ENCODE measurements around the gene SF3A1. TPM values are rescaled to one million over a fixed set of nuclear protein-coding genes. Genes with fewer than 3 reads are reported as not detected.
"Not testable (repeated sequence)": the region's sequence is repeated elsewhere in the genome, so short reads cannot be mapped to it uniquely, and the experiment has no call there.

Gene SF3A1, protein sequence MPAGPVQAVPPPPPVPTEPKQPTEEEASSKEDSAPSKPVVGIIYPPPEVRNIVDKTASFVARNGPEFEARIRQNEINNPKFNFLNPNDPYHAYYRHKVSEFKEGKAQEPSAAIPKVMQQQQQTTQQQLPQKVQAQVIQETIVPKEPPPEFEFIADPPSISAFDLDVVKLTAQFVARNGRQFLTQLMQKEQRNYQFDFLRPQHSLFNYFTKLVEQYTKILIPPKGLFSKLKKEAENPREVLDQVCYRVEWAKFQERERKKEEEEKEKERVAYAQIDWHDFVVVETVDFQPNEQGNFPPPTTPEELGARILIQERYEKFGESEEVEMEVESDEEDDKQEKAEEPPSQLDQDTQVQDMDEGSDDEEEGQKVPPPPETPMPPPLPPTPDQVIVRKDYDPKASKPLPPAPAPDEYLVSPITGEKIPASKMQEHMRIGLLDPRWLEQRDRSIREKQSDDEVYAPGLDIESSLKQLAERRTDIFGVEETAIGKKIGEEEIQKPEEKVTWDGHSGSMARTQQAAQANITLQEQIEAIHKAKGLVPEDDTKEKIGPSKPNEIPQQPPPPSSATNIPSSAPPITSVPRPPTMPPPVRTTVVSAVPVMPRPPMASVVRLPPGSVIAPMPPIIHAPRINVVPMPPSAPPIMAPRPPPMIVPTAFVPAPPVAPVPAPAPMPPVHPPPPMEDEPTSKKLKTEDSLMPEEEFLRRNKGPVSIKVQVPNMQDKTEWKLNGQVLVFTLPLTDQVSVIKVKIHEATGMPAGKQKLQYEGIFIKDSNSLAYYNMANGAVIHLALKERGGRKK
- 10 to 100 TPM; 17.6 to 94.1 (median 27.2) TPM for polyA plus RNA-seq
- long read RNA-seq, donor 1, full-length matches to known transcripts, result 19 of 72 reads
- long read RNA-seq, donor 1, partial matches to known transcripts, result 53 of 72 reads
- long read RNA-seq, donor 1, other reads (novel, unspliced or antisense), result 0 of 72 reads
- long read RNA-seq, donor 2, full-length matches to known transcripts, result 4 of 9 reads
- long read RNA-seq, donor 2, partial matches to known transcripts, result 5 of 9 reads
- long read RNA-seq, donor 2, other reads (novel, unspliced or antisense), result 0 of 9 reads
- long read RNA-seq, donor 3, transcript SF3A1-205 (3 exons, 583 nt), result major isoform, 8 of 60 reads
- long read RNA-seq, donor 3, partial matches to known transcripts, result 48 of 60 reads
- long read RNA-seq, donor 3, other reads (novel, unspliced or antisense), result 0 of 60 reads
- long read RNA-seq, donor 4, result 0 reads
- long read RNA-seq, donor 5, partial matches to known transcripts, result 0 of 1 reads
- long read RNA-seq, donor 5, other reads (novel, unspliced or antisense), result 0 of 1 reads
- long read RNA-seq, donor 6, full-length matches to known transcripts, result 10 of 22 reads
- long read RNA-seq, donor 6, partial matches to known transcripts, result 12 of 22 reads
- long read RNA-seq, donor 6, other reads (novel, unspliced or antisense), result 0 of 22 reads
- long read RNA-seq, donor 7, full-length matches to known transcripts, result 28 of 52 reads
- long read RNA-seq, donor 7, partial matches to known transcripts, result 18 of 52 reads
- long read RNA-seq, donor 7, other reads (novel, unspliced or antisense), result 6 of 52 reads
- long read RNA-seq, donor 8, full-length matches to known transcripts, result 2 of 2 reads
- long read RNA-seq, donor 8, partial matches to known transcripts, result 0 of 2 reads
- long read RNA-seq, donor 8, other reads (novel, unspliced or antisense), result 0 of 2 reads
- long read RNA-seq, donor 9, partial matches to known transcripts, result 0 of 4 reads
- long read RNA-seq, donor 9, other reads (novel, unspliced or antisense), result 0 of 4 reads
- long read RNA-seq, donor 10, full-length matches to known transcripts, result 11 of 40 reads
- long read RNA-seq, donor 10, partial matches to known transcripts, result 29 of 40 reads
- long read RNA-seq, donor 10, other reads (novel, unspliced or antisense), result 0 of 40 reads

- WGBS, 3 donors, result 0 to 1% (median 0%) methylated on average over 43 to 91 of the region's 91 CpGs
- H3K27ac ChIP-seq (ENCODE audit: low read depth in 1 of 3, low read length in 2 of 3), result peak within 1 kb of the TSS; percentile 81 to 98 (median 93)
- no peaks in the 10 kb centered on the region for H3K27me3 ChIP-seq (ENCODE audit: control insufficient read depth in 3 of 3, insufficient read depth in 3 of 3, low read length in 3 of 3)
These were observed at the start of gene SF3A1, which contains the start of gene CCDC157 for GRCh38 chr22:30356449-30357235. Gene SF3A1 (minus strand): TSS chr22:30356894. CDS start chr22:30356792, 102 bp downstream. Gene CCDC157 (plus strand): TSS chr22:30357007. CDS start chr22:30366001, 8,994 bp downstream.

GRCh38 chr22:30406400-30406799 lies 49.7 kb upstream of the SF3A1 start:
- FAIRE-seq (no peak), DNase-seq (no peak)
- no peaks in the 10 kb centered on the region for H3K27me3 ChIP-seq (ENCODE audit: control insufficient read depth in 3 of 3, insufficient read depth in 3 of 3, low read length in 3 of 3)
- H3K4me1 ChIP-seq (ENCODE audit: control insufficient read depth in 3 of 3, insufficient read depth in 2 of 3, low read depth in 1 of 3, low read length in 2 of 3), result peaks cover 0 to 15% (median 8%) of the 10 kb centered on the region in 3 donors
- H3K36me3 ChIP-seq (ENCODE audit: control insufficient read depth in 3 of 3, insufficient read depth in 2 of 3, low read depth in 1 of 3, low read length in 3 of 3), result peaks cover 4 to 85% (median 12%) of the 10 kb centered on the region in 3 donors
- no peaks in the 10 kb centered on the region for H3K9me3 ChIP-seq (ENCODE audit: control insufficient read depth in 2 of 2, insufficient read depth in 1 of 2, low read depth in 1 of 2, low read length in 1 of 2)
- 84 to 93% (median 87%) methylated on average over 6 of the region's 6 CpGs for WGBS, 3 donors
- H3K4me3 ChIP-seq (ENCODE audit: low read depth in 1 of 3, low read length in 3 of 3), result no peak overlapping the region
- H3K27ac ChIP-seq (ENCODE audit: low read depth in 1 of 3, low read length in 2 of 3), result no peak overlapping the region

More at GRCh38 chr22:30356449-30357235, at the start of gene SF3A1, which contains the start of gene CCDC157:
- Histone ChIP-seq H3K4me3 (ENCODE audit: low read depth in 1 of 3, low read length in 3 of 3) (peak within 1 kb of the TSS; percentile 56 to 99 (median 61)), H3K9me3 (ENCODE audit: control insufficient read depth in 2 of 2, insufficient read depth in 1 of 2, low read depth in 1 of 2, low read length in 1 of 2) (no peaks in the 10 kb centered on the region), H3K4me1 (ENCODE audit: control insufficient read depth in 3 of 3, insufficient read depth in 2 of 3, low read depth in 1 of 3, low read length in 2 of 3) (peaks cover 3 to 34% (median 10%) of the 10 kb centered on the region in 3 donors), H3K36me3 (ENCODE audit: control insufficient read depth in 3 of 3, insufficient read depth in 2 of 3, low read depth in 1 of 3, low read length in 3 of 3) (peaks cover 5 to 25% (median 12%) of the 10 kb centered on the region in 3 donors)
- DNase-seq (peak; percentile 89 to 98), FAIRE-seq (no peak)

DNA sequence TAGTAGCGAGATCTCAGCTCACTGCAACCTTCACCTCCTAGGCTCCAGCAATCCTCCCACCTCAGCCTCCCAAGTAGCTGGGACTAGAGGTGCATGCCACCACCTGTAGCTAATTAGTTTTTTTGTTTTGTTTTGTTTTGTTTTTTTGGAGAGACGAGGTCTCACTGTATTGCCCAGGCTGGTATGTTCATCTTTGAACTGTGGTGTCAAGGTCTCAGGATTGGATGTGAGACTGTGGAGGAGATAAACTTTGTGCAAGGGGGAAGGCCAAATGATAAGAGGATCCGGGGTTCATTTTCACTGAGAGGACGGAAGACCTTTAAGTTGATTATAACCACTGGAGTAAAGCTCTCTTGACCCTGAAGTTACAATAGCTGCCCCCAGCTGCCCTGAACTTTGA lies 49.0 kb upstream of the SF3A1 start:
- Histone ChIP-seq H3K36me3 (ENCODE audit: control insufficient read depth in 3 of 3, insufficient read depth in 2 of 3, low read depth in 1 of 3, low read length in 3 of 3) (peaks cover 4 to 79% (median 11%) of the 10 kb centered on the region in 3 donors), H3K9me3 (ENCODE audit: control insufficient read depth in 2 of 2, insufficient read depth in 1 of 2, low read depth in 1 of 2, low read length in 1 of 2) (no peaks in the 10 kb centered on the region), H3K4me1 (ENCODE audit: control insufficient read depth in 3 of 3, insufficient read depth in 2 of 3, low read depth in 1 of 3, low read length in 2 of 3) (peaks cover 0 to 15% (median 8%) of the 10 kb centered on the region in 3 donors), H3K27me3 (ENCODE audit: control insufficient read depth in 3 of 3, insufficient read depth in 3 of 3, low read length in 3 of 3) (no peaks in the 10 kb centered on the region), H3K27ac (ENCODE audit: low read depth in 1 of 3, low read length in 2 of 3) (no peak overlapping the region), H3K4me3 (ENCODE audit: low read depth in 1 of 3, low read length in 3 of 3) (no peak overlapping the region)
- WGBS, 3 donors, result 44 to 54% (median 49%) methylated on average over 4 of the region's 4 CpGs
- FAIRE-seq, result no peak
- DNase-seq, result peak in 1 of 2 donors; percentile 48

- H3K27ac ChIP-seq (ENCODE audit: low read depth in 1 of 3, low read length in 2 of 3), result peak overlapping the region in 1 of 3 donors; percentile 23
- H3K4me1 ChIP-seq (ENCODE audit: control insufficient read depth in 3 of 3, insufficient read depth in 2 of 3, low read depth in 1 of 3, low read length in 2 of 3), result peaks cover 0 to 15% (median 8%) of the 10 kb centered on the region in 3 donors
- H3K27me3 ChIP-seq (ENCODE audit: control insufficient read depth in 3 of 3, insufficient read depth in 3 of 3, low read length in 3 of 3), result no peaks in the 10 kb centered on the region
- no peaks in the 10 kb centered on the region for H3K9me3 ChIP-seq (ENCODE audit: control insufficient read depth in 2 of 2, insufficient read depth in 1 of 2, low read depth in 1 of 2, low read length in 1 of 2)
- FAIRE-seq (no peak), DNase-seq (peak in 1 of 2 donors; percentile 84)
- 18 to 74% (median 50%) methylated on average over 6 of the region's 6 CpGs for WGBS, 3 donors
- peaks cover 4 to 76% (median 18%) of the 10 kb centered on the region in 3 donors for H3K36me3 ChIP-seq (ENCODE audit: control insufficient read depth in 3 of 3, insufficient read depth in 2 of 3, low read depth in 1 of 3, low read length in 3 of 3)
- H3K4me3 ChIP-seq (ENCODE audit: low read depth in 1 of 3, low read length in 3 of 3), result no peak overlapping the region
These were observed 47.6 kb upstream of the SF3A1 start for GRCh38 chr22:30404307-30404706.

- not testable (repeated sequence) for H3K4me3 ChIP-seq (ENCODE audit: low read depth in 1 of 3, low read length in 3 of 3); FAIRE-seq; H3K27me3 ChIP-seq (ENCODE audit: control insufficient read depth in 3 of 3, insufficient read depth in 3 of 3, low read length in 3 of 3); H3K9me3 ChIP-seq (ENCODE audit: control insufficient read depth in 2 of 2, insufficient read depth in 1 of 2, low read depth in 1 of 2, low read length in 1 of 2); DNase-seq
- H3K36me3 ChIP-seq (ENCODE audit: control insufficient read depth in 3 of 3, insufficient read depth in 2 of 3, low read depth in 1 of 3, low read length in 3 of 3), result peaks cover 4 to 66% (median 15%) of the 10 kb centered on the region in 3 donors
- peak overlapping the region in 1 of 3 donors; percentile 12 for H3K27ac ChIP-seq (ENCODE audit: low read depth in 1 of 3, low read length in 2 of 3)
- peaks cover 4 to 27% (median 8%) of the 10 kb centered on the region in 3 donors for H3K4me1 ChIP-seq (ENCODE audit: control insufficient read depth in 3 of 3, insufficient read depth in 2 of 3, low read depth in 1 of 3, low read length in 2 of 3)
- WGBS, 3 donors, result 92 to 94% (median 94%) methylated on average over 5 of the region's 5 CpGs
These were observed 46.0 kb upstream of the SF3A1 start for GRCh38 chr22:30402766-30403104.

- H3K9me3 ChIP-seq (ENCODE audit: control insufficient read depth in 2 of 2, insufficient read depth in 1 of 2, low read depth in 1 of 2, low read length in 1 of 2), result no peaks in the 10 kb centered on the region
- H3K4me1 ChIP-seq (ENCODE audit: control insufficient read depth in 3 of 3, insufficient read depth in 2 of 3, low read depth in 1 of 3, low read length in 2 of 3), result peaks cover 4 to 28% (median 8%) of the 10 kb centered on the region in 3 donors
- peak overlapping the region in 1 of 3 donors; percentile 12 for H3K27ac ChIP-seq (ENCODE audit: low read depth in 1 of 3, low read length in 2 of 3)
- no peak for DNase-seq
- no peak for FAIRE-seq
- no peak overlapping the region for H3K4me3 ChIP-seq (ENCODE audit: low read depth in 1 of 3, low read length in 3 of 3)
- H3K27me3 ChIP-seq (ENCODE audit: control insufficient read depth in 3 of 3, insufficient read depth in 3 of 3, low read length in 3 of 3), result peaks cover 0 to 5% (median 0%) of the 10 kb centered on the region in 3 donors
- WGBS, 3 donors, result 70 to 73% (median 73%) methylated on average over 5 of the region's 5 CpGs
- peaks cover 4 to 61% (median 11%) of the 10 kb centered on the region in 3 donors for H3K36me3 ChIP-seq (ENCODE audit: control insufficient read depth in 3 of 3, insufficient read depth in 2 of 3, low read depth in 1 of 3, low read length in 3 of 3)
These were observed 45.5 kb upstream of the SF3A1 start for GRCh38 chr22:30402028-30402765.
